H7 (cell line): ENCODE measurements around the gene CCDC177. TPM values are rescaled to one million over a fixed set of nuclear protein-coding genes. Genes with fewer than 3 reads are reported as not detected.
A peak's percentile ranks its signal among the peaks of the same experiment; 100 is the strongest.

ENCODE experiments used
- DNase-seq: peaks from one replicate; pipeline ENCODE4 v3.0.0; 2012
- H3K27me3 ChIP-seq: 2 replicates; pipeline ENCODE4 v1.6.0; 2011; ENCODE audit warnings: mild to moderate bottlenecking, low read length; ENCODE audit not compliant: control insufficient read depth, insufficient read depth
- H3K36me3 ChIP-seq: replicated peaks from 2 replicates; pipeline ENCODE4 v1.5.1; 2011; ENCODE audit warnings: low read length; ENCODE audit not compliant: control insufficient read depth, insufficient read depth
- H3K4me3 ChIP-seq: 2 replicates; pipeline ENCODE4 v1.5.1; 2011; ENCODE audit warnings: low read depth, mild to moderate bottlenecking, control low read depth, low read length, moderate library complexity; ENCODE audit not compliant: insufficient read depth
- total RNA-seq: library from RNA; depleted of rRNA; stranded (reverse); fragments of >200 nt; shearing (Covaris generic); gene quantifications from 2 replicates; pipeline ENCODE4 v1.2.3, GENCODE V29; 2014

CCDC177 gene
- total RNA-seq, 1 experiment from 2014 or later, result 0.17 TPM

DNA sequence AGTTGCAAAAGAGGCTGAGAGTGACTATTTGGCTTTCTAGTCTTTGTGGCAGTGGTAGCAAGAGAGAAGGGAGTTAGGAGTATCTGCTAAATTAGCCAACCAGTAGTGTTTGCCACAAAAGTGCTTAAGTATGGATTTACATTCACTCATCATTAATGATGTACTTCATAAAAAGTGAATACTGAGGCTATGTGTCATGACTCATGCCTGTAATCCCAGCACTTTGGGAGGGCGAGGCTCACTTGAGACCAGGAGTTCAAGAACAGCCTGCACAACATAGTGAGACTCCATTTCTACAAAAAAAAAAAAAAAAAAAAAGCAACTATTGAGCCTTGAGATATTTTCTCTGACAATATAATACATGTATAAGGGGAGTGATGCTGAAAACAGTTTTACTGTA lies 36.8 kb downstream of the CCDC177 start:
- DNase-seq, result no peak
- Histone ChIP-seq H3K4me3 (no peak overlapping the region), H3K27me3 (no peaks in the 10 kb centered on the region), H3K36me3 (no peaks in the 10 kb centered on the region)

DNA sequence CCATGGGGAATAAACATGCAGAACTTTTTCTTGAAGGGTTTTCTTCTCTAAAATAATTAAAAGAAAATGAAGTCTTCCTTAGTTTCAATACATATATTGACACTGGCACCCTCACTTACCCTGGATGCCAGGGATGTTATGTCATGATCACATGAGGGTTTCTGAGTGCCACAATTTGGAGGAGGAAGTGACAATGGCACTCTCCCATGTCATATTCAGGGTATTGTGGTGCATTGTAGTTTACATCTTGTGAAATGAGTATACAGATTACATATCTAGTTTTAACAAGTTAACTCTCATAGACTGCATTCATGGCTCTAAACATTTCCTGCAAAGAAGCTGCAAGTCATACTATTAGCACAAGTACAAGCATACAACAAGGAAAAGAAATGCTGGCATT lies 37.7 kb downstream of the CCDC177 start:
- DNase-seq, result no peak

DNA sequence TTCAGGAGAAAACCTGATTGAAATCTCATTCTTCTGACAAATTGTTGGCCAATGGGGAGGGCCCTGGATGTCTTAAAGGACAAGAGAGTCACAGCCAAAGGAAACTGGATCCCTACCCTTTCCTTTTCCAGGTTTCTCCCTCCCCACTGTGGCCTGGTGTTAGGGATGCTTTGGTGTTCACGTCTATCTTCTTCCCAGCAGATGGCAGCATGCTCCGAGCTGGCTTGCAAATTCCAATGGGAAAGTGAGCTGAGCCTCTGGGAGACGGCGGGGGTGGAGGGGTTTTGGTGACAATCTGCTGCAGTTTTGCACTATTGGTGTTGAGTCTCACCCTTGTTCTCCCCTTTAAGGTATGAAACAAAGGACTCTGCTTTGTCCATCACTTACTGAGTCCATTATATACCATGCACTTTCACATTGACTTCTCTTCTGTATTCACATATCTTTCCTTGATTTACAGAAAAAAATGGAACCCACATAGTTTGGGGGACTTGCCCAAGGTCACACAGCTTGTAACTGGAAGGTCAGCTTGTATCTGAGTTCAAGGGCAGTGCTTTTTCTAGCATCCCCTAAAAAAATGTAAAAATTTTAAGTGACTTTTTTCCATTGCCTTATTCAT lies 39.3 kb downstream of the CCDC177 start:
- DNase-seq, result peak; percentile 89
- Histone ChIP-seq H3K27me3 (no peaks in the 10 kb centered on the region), H3K4me3 (no peak overlapping the region), H3K36me3 (no peaks in the 10 kb centered on the region)

More for the DNA sequence above, 37.7 kb downstream of the CCDC177 start:
- Histone ChIP-seq H3K36me3 (no peaks in the 10 kb centered on the region), H3K4me3 (no peak overlapping the region), H3K27me3 (no peaks in the 10 kb centered on the region)

DNA sequence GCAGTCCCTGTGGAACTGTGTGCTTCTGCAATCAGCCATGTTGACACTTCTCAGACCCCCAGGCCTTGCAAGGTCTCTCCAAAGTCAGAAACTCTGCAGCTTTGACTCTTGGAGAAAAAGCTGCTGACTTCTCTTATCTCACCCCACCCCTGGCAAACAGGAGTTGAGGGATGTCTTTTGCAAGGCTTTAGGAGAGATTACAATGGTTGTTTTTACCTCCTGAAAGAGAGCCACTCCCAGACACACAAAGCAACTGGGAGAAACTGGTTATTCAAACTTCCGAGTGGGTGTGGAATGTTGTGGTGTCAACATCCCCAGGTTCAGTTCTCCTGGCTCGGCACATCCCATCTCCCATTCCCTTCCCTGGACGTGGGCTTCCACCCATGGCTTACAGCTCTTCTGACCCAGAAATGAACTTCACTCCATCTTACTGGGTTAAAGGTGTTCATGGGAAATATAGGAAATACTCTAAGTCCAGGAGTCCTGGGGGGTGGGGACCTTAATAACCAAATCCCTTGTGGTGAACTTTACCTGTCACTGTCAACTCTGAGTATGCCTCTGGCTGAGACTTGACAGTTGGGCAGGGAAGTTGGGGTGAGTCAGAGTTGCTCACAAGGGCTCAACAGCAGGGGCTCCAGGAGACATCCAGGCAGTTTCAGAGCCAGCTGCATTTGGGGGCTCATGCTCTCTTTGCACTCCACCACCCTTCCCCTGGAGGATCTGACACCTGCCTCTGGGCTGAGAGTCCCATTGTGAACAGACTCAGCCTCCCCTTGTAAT lies 41.9 kb downstream of the CCDC177 start:
- H3K27me3 ChIP-seq, result no peaks in the 10 kb centered on the region
- H3K4me3 ChIP-seq, result no peak overlapping the region
- H3K36me3 ChIP-seq, result no peaks in the 10 kb centered on the region
- no peak for DNase-seq

DNA sequence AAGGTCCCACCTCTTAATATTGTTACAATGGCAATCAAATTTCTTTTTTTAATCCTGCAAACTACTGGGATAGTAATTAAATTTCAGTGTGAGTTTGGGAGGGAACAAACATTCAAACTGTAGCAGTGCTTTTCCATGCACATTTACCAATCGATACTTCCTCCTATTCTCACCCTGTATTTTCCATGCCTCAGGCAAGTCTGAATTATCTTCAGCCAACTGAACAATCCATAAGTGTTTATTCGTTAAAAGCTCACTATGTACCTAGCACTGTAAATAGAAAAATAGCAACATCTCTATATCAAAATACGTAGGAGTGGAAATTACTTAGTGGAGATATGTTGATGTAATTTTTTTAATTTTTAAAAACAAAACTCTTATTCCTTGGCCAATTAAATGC lies 43.5 kb downstream of the CCDC177 start:
- no peaks in the 10 kb centered on the region; the same call in 1 of the 2 replicates for H3K27me3 ChIP-seq
- DNase-seq, result no peak
- no peaks in the 10 kb centered on the region for H3K36me3 ChIP-seq
- no peak overlapping the region for H3K4me3 ChIP-seq

DNA sequence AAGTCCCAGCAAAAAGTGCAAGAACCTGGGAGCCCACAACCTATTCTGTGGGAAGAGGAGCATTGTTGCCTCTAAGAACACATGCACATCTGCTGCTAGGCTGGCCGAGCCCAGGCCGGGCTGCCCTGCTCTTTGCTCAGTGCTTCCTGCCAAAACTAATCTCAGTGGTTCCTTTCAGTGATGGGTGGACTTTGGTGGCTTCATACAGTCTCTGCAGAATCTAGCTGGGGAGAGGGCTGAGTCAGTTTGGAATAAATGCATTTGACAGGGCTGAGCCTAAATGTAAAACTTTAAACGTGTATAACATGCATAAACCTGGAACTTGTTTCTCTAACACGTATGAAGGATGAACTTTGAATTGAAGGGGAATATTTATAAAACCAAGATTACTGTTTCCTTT lies 44.6 kb downstream of the CCDC177 start:
- H3K4me3 ChIP-seq, result no peak overlapping the region
- DNase-seq, result no peak
- H3K36me3 ChIP-seq, result no peaks in the 10 kb centered on the region
- no peaks in the 10 kb centered on the region; the same call in 1 of the 2 replicates for H3K27me3 ChIP-seq

DNA sequence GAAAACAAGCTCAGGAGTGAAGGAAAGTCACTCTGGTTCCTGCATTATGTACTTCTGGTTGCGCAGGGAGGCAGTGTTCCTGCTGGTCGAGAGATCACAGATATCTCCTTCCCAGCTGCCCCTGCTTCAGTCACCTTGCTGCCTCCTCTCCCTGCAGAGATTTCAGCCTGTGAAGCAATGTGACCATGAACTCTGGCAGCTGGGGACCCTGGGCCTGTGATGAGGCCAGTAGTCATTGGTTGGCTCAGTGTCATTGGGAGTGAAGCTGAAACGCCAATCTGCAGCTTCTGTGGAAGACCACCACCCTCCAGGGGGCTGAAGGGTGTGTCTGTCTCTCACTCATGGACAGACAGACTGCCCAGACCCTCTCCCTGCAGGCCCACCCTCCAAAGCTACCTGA lies 45.1 kb downstream of the CCDC177 start:
- no peak for DNase-seq
- Histone ChIP-seq H3K4me3 (no peak overlapping the region), H3K36me3 (no peaks in the 10 kb centered on the region), H3K27me3 (peaks cover under 1% of the 10 kb centered on the region; the same call in 1 of the 2 replicates)

DNA sequence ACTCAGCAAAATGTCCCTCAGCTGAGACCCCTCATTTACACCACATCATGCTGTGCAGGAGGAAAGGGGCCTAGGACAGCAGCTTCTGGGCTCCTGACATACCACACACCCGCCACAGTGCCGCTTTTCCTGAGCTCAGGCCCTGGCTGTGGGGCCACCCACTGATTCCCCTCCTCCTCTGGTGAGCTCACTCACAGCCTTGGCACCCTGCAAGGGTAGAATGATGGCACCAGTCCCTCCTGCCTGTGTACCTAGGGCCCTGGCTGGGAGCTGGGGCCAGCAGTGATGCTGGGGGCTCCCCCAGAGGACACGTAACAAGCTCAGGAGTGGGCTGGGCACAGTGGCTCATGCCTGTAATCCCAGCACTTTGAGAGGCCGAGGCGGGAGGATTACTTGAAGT lies 45.7 kb downstream of the CCDC177 start:
- H3K4me3 ChIP-seq, result no peak overlapping the region
- H3K36me3 ChIP-seq, result no peaks in the 10 kb centered on the region
- DNase-seq, result no peak
- H3K27me3 ChIP-seq, result peaks cover 2% of the 10 kb centered on the region; the same call in 1 of the 2 replicates

DNA sequence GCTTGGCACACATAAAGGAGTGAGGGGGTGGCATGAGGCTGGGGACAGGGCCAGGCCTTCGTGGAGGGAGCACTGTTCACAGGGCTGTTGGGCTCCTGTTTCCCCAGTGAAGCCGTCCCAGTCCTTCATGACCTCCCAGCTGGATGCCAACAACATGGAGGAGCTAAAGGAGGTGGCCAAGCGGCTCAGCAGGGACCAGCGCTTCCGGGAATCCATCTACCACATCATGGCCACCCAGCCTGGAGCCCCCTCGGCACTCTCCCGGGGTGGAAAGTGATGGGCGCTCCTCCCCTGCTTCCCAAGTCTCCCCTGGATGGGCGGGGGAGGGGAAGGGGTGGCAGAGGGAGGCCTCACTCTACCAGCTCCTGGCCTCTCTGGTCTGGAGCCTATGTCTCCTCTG lies 46.5 kb downstream of the CCDC177 start:
- DNase-seq, result peak; percentile 24
- Histone ChIP-seq H3K36me3 (no peaks in the 10 kb centered on the region), H3K4me3 (no peak overlapping the region), H3K27me3 (peaks cover 2% of the 10 kb centered on the region; the same call in 1 of the 2 replicates)

DNA sequence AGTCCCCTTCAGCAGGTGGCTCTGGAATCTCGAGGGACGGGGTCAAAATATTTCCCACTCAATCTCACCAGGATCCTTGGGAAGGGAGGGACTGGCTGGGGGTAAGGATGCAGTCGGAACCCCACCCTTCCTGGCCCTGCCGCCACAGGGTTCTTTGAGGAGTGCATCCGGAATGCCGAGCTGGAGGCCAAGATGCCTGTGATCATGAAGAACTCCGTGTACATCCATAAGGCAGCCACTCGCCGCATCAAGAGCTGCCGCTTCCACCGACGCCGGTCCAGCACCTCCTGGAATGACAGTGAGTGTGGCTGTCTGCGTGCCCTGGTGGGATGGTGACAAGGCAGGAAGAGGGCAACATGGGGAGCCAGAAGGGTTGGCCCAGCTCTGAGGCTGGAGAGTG lies 47.0 kb downstream of the CCDC177 start:
- peaks cover 2% of the 10 kb centered on the region; the same call in 1 of the 2 replicates for H3K27me3 ChIP-seq
- no peak overlapping the region for H3K4me3 ChIP-seq
- peak; percentile 19 for DNase-seq
- H3K36me3 ChIP-seq, result no peaks in the 10 kb centered on the region

DNA sequence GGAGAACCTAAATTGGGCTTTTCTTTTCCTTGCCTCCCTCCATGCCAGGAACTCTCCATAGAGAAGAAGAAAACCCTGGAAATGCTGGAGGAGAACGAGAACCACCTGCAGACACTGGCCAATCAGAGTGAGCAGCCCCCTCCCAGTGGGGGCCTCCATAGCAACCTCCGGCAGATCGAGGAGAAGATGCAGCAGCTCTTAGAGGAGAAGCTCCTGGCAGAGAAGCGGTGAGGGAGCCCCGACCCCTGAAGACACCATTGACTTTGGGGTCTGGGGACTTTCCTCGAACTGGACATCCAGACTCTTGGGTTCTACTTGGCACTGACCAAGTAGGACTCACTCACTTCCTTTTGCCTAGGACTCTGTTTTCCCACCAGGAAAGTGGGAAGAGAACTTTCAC lies 48.8 kb downstream of the CCDC177 start:
- no peaks in the 10 kb centered on the region for H3K36me3 ChIP-seq
- H3K27me3 ChIP-seq, result peaks cover 2% of the 10 kb centered on the region; the same call in 1 of the 2 replicates
- DNase-seq, result no peak
- H3K4me3 ChIP-seq, result no peak overlapping the region

DNA sequence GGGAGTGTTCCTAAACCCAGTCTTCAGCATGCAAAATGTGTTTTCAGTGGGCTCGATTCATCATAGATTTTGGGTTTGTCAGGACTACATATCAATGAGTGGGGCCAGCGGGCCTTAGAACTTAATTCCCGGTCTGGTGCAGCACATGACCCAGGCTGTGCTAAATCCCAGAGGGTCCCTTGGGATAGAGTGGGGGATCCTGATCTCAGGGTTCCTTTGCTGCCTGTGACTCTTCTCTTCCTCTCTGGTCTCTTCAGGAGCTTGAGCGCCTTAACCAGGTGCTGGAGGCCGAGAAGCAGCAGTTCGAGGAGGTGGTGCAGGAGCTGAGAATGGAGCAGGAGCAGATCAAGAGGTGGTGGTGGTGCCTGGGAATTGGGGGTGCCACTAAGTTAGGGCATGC lies 52.6 kb downstream of the CCDC177 start:
- DNase-seq, result no peak
- no peak overlapping the region for H3K4me3 ChIP-seq
- H3K36me3 ChIP-seq, result no peaks in the 10 kb centered on the region
- peaks cover 2% of the 10 kb centered on the region; the same call in 1 of the 2 replicates for H3K27me3 ChIP-seq
